ENCODE data around the gene GFOD2.

The GFOD2 gene

DNA sequence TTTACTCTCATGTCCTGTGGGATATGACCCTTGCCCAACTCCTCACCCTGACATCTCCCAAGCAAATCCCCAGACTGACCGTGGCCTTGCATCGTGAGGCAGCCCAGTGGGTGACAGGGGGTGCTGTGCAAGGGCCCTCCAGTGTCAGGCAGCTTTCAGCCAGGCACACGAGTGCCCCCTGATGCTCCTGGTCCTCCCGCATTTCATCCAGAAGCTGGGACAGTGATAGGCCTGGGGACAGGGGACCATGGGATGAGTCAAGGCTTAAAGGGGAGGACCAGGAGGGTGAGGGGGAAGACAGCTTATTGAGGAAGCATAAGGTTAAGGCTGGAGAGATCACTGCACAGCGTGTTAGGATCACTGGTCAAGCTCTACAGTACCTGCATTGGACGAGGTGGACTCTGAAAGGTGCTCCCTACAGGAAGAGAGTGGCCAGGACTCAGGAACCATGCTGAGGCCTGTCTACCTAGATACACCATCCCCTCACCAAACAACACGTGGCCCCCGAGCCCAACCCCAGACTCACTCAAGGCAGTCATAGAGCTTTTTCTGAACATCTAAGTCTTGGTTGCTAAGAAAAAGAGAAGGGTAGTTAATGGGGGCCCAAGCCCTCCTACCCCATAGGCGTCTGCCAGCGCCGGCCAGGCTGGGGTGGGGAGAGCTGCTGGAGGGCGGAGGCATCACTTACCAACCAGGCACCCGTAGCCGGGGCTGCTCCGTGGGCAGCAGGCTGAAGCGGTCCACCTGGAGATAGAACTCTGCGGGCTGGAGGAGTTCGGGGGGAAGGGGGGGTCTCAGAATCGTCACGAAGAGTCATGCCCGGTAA, 60.1 kb downstream of the GFOD2 start:
- Mint-ChIP-seq H3K9me3 (no peaks in the 10 kb centered on the region), H3K36me3 (ENCODE audit: low read depth) (peaks cover 22% of the 10 kb centered on the region), H3K4me3 (peak overlapping the region; percentile 95), H3K4me1 (ENCODE audit: low read depth) (peaks cover 8% of the 10 kb centered on the region), H3K27me3 (ENCODE audit: low read depth) (no peaks in the 10 kb centered on the region), H3K27ac (peak overlapping the region; percentile 98)
- no peak for DNase-seq (ENCODE audit: low spot score)

DNA sequence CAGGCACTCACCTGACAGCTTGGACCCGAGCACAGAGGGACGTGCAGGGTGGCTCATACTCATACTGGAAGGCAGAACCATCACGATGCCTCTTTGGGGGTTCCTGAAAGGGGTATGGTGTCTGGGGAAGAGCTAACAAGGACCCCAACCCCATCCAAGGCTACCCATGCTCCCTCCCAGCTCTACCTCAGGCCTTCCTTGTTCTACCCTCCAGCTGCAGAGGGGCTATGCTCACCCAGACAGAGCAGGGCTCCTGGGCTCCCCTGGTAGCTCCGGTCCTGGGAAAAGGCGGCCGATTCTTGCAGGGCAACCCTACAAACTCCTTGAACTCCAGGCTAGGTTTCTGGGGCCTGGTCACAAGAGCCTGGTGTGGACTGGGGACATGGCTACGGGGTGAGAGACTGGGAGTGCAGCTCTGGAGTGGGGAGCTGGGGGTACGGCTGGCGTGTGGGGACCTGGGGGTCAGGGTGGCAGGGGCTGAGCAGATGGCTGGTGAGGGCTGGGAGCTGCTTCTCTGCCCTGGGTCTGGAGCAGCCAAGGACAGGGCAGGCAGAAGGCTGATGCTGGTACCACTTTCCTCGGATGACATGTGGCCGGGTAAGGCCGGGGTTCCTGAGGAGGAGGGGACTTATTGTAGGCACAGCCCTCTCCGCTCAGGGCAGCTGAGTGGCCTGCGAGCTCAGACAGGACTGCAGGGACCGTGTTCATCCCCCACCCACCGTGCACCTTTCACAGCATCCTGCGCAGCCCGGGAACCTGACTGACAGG, 61.2 kb downstream of the GFOD2 start:
- H3K36me3 Mint-ChIP-seq (ENCODE audit: low read depth), result peaks cover 24% of the 10 kb centered on the region
- peak overlapping the region; percentile 45 for H3K27ac Mint-ChIP-seq
- no peaks in the 10 kb centered on the region for H3K9me3 Mint-ChIP-seq
- peaks cover 8% of the 10 kb centered on the region for H3K4me1 Mint-ChIP-seq (ENCODE audit: low read depth)
- DNase-seq (ENCODE audit: low spot score), result no peak
- H3K4me3 Mint-ChIP-seq, result peak overlapping the region; percentile 95
- H3K27me3 Mint-ChIP-seq (ENCODE audit: low read depth), result no peaks in the 10 kb centered on the region

DNA sequence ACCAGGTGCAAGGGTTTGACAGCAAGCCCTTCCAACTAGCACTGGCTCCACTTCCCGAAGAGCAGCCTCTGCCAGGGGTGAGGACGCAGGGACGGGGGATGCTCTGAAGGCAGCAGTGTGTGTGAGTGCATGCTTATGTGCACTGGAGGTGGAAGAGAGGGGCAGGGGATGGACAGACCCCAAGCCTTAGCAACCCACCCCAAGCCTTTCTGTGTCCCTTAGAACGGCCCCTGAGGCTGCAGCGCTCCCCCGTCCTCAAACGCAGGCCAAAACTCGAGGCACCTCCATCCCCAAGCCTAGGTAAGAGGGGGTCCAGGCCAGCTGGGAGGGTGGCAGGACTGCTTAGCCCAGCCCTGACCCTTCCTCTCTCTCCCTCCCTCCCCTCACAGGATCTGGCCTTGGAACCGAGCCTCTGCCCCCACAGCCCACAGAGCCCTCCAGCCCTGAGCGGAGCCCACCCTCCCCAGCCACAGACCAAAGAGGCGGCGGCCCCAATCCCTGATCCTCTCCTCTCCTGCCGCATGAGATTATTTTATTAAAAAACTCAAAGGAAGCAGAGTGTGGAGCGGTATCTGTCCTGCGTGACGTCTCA, 62.0 kb downstream of the GFOD2 start:
- Mint-ChIP-seq H3K36me3 (ENCODE audit: low read depth) (peaks cover 27% of the 10 kb centered on the region), H3K4me3 (peak overlapping the region; percentile 21), H3K4me1 (ENCODE audit: low read depth) (peaks cover 8% of the 10 kb centered on the region), H3K27me3 (ENCODE audit: low read depth) (no peaks in the 10 kb centered on the region), H3K27ac (no peak overlapping the region), H3K9me3 (no peaks in the 10 kb centered on the region)
- DNase-seq (ENCODE audit: low spot score), result no peak

DNA sequence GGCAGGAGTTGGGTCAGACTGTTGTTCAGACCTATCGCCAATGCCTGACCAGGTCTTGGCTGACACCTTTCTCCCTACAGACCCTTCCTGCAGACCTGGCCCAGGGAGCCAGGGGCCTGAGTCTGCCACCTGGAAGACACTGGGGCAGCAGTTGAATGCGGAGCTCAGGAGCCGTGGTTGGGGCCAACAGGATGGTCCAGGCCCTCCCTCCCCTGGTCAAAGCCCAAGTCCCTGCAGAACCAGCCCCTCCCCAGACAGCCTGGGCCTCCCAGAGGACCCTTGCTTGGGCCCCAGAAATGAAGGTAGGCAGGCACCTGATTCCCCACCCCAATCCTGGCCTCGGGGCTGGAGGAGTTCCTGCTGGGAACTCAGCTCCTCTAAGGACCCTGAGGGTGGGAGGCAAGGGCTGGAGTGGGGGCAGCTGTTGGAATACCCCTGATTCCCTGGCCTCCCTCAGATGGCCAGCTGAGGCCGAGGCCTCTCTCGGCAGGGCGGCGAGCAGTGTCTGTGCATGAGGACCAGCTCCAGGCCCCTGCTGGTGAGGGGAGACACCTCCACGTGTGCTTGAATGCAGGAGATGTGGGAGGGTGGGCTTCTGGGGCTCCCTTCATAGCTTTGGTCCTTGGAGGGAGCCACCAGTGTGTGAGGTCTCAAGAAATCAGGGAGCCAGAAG, 62.6 kb downstream of the GFOD2 start:
- Mint-ChIP-seq H3K9me3 (no peaks in the 10 kb centered on the region), H3K36me3 (ENCODE audit: low read depth) (peaks cover 33% of the 10 kb centered on the region), H3K4me1 (ENCODE audit: low read depth) (peaks cover 8% of the 10 kb centered on the region), H3K4me3 (peak overlapping the region; percentile 21), H3K27me3 (ENCODE audit: low read depth) (no peaks in the 10 kb centered on the region), H3K27ac (no peak overlapping the region)
- DNase-seq (ENCODE audit: low spot score), result no peak

DNA sequence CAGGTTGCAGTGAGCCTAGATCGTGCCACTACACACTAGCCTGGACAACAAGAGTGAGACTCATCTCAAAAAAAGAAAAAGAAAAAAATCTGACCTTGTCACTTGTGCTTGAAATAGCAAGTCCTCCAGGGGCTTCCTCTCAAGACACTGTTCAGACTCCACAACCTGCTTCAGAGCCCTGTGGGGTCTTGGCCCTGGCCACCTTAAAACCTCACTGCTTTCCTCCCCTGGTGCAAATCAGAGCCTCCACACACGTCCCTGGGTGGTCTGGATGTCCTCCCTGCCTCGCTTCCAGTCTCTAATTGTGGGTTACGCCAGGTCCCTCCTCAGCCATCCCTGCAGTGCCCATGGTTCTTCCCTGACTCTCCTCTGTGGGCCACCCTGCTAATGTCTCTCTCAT, 63.8 kb downstream of the GFOD2 start:
- no peaks in the 10 kb centered on the region for H3K27me3 Mint-ChIP-seq (ENCODE audit: low read depth)
- no peak overlapping the region for H3K4me3 Mint-ChIP-seq
- H3K27ac Mint-ChIP-seq, result peak overlapping the region; percentile 55
- H3K36me3 Mint-ChIP-seq (ENCODE audit: low read depth), result peaks cover 40% of the 10 kb centered on the region
- peaks cover 8% of the 10 kb centered on the region for H3K4me1 Mint-ChIP-seq (ENCODE audit: low read depth)
- H3K9me3 Mint-ChIP-seq, result no peaks in the 10 kb centered on the region
- no peak for DNase-seq (ENCODE audit: low spot score)

DNA sequence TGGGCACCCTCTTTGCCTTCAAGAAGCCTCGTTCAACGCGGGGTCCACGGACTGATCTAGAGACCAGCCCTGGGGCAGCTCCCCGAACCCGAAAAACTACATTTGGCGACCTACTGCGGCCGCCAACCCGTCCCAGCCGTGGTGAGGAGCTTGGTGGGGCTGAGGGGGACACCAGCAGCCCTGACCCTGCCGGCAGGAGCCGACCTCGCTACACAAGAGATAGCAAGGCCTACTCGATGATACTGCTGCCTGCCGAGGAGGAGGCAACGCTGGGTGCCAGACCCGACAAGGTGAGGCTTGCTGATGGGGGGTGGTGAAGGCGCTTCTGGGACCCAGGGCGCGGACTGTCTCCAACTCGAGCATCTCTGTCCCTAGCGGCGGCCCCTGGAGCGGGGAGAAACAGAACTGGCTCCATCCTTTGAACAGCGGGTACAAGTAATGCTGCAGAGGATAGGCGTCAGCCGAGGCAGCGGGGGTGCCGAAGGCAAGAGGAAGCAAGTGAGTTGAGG, 64.7 kb downstream of the GFOD2 start:
- no peak overlapping the region for H3K27ac Mint-ChIP-seq
- H3K36me3 Mint-ChIP-seq (ENCODE audit: low read depth), result peaks cover 45% of the 10 kb centered on the region
- no peaks in the 10 kb centered on the region for H3K9me3 Mint-ChIP-seq
- no peaks in the 10 kb centered on the region for H3K27me3 Mint-ChIP-seq (ENCODE audit: low read depth)
- no peak overlapping the region for H3K4me3 Mint-ChIP-seq
- peaks cover 8% of the 10 kb centered on the region for H3K4me1 Mint-ChIP-seq (ENCODE audit: low read depth)
- no peak for DNase-seq (ENCODE audit: low spot score)

DNA sequence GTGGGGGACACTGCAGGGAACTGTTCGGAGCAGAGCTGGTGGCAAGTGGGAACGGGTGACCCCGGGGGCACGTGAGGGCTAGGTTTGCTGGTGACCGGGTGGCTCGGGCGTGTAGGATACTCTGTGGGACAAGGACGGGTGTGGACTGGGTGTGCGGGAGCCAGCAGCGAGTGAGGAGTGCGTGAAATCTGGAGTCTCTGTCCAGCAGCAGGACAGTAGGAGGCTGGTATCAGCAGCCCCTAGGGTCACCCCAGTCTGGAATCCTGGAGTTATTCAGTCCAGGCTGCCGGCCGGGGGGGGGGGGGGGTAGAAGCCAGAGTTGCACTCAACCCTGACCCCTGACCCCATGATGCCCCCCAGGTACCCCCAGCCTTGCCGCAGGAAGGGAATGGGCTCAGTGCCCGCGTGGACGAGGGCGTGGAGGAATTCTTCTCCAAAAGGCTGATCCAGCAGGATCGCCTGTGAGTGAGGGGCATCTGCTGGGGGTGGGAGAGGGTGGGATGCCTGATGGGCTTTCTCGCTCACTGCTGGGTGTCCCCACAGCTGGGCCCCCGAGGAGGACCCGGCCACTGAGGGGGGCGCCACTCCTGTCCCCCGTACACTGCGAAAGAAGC, 65.2 kb downstream of the GFOD2 start:
- H3K9me3 Mint-ChIP-seq, result no peaks in the 10 kb centered on the region
- H3K4me3 Mint-ChIP-seq, result no peak overlapping the region
- H3K27me3 Mint-ChIP-seq (ENCODE audit: low read depth), result no peaks in the 10 kb centered on the region
- no peak overlapping the region for H3K27ac Mint-ChIP-seq
- H3K4me1 Mint-ChIP-seq (ENCODE audit: low read depth), result peaks cover 4% of the 10 kb centered on the region
- H3K36me3 Mint-ChIP-seq (ENCODE audit: low read depth), result peaks cover 48% of the 10 kb centered on the region
- DNase-seq (ENCODE audit: low spot score), result no peak

DNA sequence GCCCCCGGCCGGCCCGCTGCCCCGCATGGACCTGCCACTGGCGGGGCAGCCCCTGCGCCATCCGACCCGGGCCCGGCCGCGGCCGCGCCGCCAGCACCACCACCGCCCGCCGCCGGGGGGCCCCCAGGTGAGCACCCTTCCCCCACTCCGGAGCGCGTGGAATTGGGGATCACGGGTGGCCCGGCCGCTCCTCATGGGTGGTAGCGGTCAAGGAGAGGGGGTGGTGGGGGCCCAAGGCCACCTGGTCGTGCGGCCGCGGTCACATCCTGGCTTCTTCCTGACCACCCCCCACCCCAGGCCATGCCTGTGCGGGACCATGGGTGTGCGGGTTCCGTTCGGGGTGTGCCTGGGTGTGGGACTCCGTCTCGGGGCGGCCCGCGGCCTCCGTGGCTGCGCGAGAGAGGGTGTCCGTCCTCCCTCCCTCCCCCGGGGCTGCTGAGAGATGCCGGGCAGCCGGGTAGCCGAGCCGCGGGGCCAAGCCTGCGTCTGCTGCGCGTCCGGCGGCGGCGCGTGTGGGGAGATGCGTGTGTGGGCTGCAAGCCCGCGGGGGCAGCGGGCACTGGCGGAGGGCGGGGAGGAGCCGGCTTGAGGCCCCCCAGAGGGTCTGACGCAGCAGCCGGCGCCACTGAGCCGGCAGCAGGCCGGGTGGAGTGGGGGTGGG, 65.9 kb downstream of the GFOD2 start:
- no peak for DNase-seq (ENCODE audit: low spot score)
- peaks cover 3% of the 10 kb centered on the region for H3K4me1 Mint-ChIP-seq (ENCODE audit: low read depth)
- no peaks in the 10 kb centered on the region for H3K9me3 Mint-ChIP-seq
- no peak overlapping the region for H3K4me3 Mint-ChIP-seq
- H3K36me3 Mint-ChIP-seq (ENCODE audit: low read depth), result peaks cover 53% of the 10 kb centered on the region
- H3K27ac Mint-ChIP-seq, result no peak overlapping the region
- H3K27me3 Mint-ChIP-seq (ENCODE audit: low read depth), result no peaks in the 10 kb centered on the region

DNA sequence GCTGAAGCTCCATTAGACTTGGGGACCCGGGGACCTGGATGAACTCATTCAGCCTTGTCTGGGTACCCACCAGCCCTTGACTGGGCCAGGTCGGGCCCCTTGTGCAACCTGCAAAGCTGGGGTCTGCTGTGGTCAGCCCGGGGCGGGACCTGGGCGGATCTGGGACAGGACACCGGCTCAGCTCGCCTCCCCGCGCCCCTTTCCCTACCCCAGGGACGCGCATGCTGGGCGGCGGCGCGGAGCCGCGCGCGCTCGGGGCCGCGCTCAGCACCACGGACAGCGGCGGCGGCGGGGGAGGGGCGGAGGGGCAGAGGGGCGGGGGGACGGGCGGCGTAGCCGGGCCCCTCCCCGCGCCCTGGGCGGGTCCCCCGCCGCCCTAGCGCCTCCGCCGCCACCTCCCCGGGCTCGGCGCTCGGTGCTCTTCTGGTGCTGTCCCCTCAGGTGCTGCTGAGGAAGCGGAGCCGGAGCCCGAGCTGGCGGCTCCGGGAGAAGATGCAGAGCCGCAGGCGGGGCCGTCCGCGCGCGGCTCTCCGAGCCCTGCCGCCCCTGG, 66.5 kb downstream of the GFOD2 start:
- Mint-ChIP-seq H3K4me1 (ENCODE audit: low read depth) (no peaks in the 10 kb centered on the region), H3K4me3 (no peak overlapping the region), H3K27ac (no peak overlapping the region), H3K36me3 (ENCODE audit: low read depth) (peaks cover 53% of the 10 kb centered on the region), H3K9me3 (no peaks in the 10 kb centered on the region), H3K27me3 (ENCODE audit: low read depth) (no peaks in the 10 kb centered on the region)
- DNase-seq (ENCODE audit: low spot score), result no peak

DNA sequence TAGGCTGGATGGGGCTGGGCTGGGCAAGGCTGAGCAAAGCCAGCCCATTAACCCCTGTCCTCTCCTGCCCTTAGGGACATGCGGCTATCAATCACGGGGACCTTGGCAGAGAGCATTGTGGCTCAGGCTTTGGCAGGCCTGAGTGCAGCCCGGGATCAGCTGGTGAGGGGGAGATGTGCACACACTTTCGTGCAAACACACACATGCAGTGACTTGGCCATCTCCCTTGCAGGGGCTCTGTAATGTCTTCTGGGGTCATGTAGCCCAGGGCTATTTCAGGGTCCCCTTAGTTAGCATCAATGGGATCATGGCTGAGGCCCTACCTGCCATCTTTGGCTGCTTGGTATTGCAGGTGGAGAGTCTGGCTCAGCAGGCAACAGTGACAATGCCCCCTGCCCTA, 67.3 kb downstream of the GFOD2 start:
- Mint-ChIP-seq H3K4me1 (ENCODE audit: low read depth) (peaks cover 2% of the 10 kb centered on the region), H3K27me3 (ENCODE audit: low read depth) (no peaks in the 10 kb centered on the region), H3K36me3 (ENCODE audit: low read depth) (peaks cover 49% of the 10 kb centered on the region), H3K4me3 (no peak overlapping the region), H3K27ac (peak overlapping the region; percentile 31), H3K9me3 (no peaks in the 10 kb centered on the region)
- no peak for DNase-seq (ENCODE audit: low spot score)

DNA sequence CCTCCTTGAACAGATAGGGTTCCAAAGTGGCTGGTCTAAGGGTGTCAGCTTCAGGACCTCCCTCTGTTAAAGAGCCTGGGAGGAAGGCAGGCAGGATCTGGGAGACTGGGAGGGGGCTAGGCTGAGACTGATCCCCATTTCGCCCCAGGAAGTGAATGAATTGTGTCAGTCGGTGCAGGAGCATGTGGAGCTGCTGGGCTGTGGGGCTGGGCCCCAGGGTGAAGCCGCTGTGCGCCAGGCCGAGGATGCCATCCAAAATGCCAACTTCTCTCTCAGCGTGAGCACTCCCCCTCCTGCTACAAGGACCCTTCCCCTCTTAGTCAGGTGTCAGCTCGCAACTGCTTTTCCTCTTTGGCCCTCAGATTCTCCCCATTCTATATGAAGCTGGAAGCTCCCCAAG, 68.1 kb downstream of the GFOD2 start:
- peak overlapping the region; percentile 62 for H3K27ac Mint-ChIP-seq
- H3K4me1 Mint-ChIP-seq (ENCODE audit: low read depth), result peaks cover 4% of the 10 kb centered on the region
- no peak for DNase-seq (ENCODE audit: low spot score)
- H3K36me3 Mint-ChIP-seq (ENCODE audit: low read depth), result peaks cover 48% of the 10 kb centered on the region
- no peak overlapping the region for H3K4me3 Mint-ChIP-seq
- H3K9me3 Mint-ChIP-seq, result no peaks in the 10 kb centered on the region
- H3K27me3 Mint-ChIP-seq (ENCODE audit: low read depth), result no peaks in the 10 kb centered on the region

DNA sequence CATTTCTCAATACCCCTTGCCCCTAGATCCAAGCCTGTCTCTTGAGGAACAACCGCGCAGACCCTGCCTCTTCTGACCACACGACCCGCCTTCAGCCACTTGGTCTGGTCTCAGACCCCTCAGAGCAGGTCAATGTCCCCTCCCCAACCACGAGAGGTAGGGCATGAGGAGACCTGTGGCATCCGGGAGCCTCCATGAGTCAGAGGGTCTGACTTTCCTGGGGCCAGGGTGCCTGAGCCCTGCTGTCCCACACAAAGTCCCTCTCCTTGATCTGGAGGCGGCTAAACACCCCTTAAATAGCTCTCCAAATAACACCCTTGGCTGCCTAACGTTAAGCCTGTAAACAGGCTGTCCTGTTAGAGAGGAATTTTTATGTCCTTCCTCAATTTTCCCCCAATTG, 69.1 kb downstream of the GFOD2 start:
- H3K36me3 Mint-ChIP-seq (ENCODE audit: low read depth), result peaks cover 40% of the 10 kb centered on the region
- no peak overlapping the region for H3K4me3 Mint-ChIP-seq

DNA sequence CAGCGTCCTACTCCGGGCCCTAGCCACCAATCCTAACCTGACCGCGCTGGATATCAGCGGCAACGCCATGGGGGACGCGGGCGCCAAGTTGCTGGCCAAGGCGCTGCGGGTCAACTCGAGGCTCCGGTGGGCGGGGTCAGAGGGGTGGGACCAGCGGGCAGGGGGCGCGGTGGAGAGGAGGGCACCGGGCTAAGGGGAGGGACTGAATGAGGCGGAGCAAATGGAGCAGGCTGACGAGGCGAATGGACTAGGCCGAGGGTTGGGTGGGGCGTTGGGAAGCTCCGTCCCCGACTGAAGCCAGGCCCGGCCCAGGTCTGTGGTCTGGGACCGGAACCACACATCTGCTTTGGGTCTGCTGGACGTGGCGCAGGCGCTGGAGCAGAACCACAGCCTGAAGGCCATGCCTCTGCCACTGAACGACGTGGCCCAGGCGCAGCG, 69.6 kb downstream of the GFOD2 start:
- Mint-ChIP-seq H3K27me3 (ENCODE audit: low read depth) (no peaks in the 10 kb centered on the region), H3K4me3 (no peak overlapping the region), H3K9me3 (no peaks in the 10 kb centered on the region), H3K36me3 (ENCODE audit: low read depth) (peaks cover 38% of the 10 kb centered on the region), H3K27ac (no peak overlapping the region), H3K4me1 (ENCODE audit: low read depth) (peaks cover 5% of the 10 kb centered on the region)
- DNase-seq (ENCODE audit: low spot score), result no peak

More for the DNA sequence above, 69.1 kb downstream of the GFOD2 start:
- H3K9me3 Mint-ChIP-seq, result no peaks in the 10 kb centered on the region
- no peaks in the 10 kb centered on the region for H3K27me3 Mint-ChIP-seq (ENCODE audit: low read depth)
- H3K27ac Mint-ChIP-seq, result no peak overlapping the region
- peaks cover 4% of the 10 kb centered on the region for H3K4me1 Mint-ChIP-seq (ENCODE audit: low read depth)
- no peak for DNase-seq (ENCODE audit: low spot score)

Data from T-helper 2 cell treated with Interferon-gamma antibody and Interleukin-4, amounts not matched to agents 5 μg/mL and 100 μg/mL, for 36 hours (primary cell).